Measurements from ENCODE around the gene UTS2R.
"Not testable (repeated sequence)": the region's sequence is repeated elsewhere in the genome, so short reads cannot be mapped to it uniquely, and the experiment has no call there.

UTS2R gene

GRCh38 chr17:82355770-82356427 lies 15.7 kb upstream of the UTS2R start:
- DNase-seq: no peak

DNA sequence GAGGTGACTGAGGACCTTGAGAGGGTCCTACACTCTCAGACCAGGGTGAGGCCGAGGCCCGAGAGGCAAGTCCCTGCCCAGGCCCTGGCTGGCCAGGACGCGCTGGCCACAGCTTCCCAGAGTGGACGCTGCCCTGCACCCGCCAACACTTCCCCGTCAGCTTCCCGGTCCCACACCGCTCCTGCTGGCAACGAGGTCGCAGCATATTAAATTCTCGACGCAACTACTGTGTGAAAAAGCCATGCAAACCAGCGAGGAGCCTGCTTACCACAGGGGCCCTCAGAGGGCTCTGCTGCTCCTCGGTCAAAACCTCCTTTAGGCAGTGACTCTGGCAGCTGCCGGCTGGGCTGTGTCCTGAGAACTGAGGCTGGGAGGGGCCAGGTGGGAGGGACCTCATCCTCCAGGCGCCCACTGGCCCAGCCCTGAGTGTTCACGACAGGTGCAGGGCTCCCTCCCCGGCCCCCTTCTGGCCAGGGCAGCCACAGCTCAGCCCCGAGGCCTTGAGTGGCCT lies 14.7 kb upstream of the UTS2R start:
- DNase-seq: peak; percentile 59

DNA sequence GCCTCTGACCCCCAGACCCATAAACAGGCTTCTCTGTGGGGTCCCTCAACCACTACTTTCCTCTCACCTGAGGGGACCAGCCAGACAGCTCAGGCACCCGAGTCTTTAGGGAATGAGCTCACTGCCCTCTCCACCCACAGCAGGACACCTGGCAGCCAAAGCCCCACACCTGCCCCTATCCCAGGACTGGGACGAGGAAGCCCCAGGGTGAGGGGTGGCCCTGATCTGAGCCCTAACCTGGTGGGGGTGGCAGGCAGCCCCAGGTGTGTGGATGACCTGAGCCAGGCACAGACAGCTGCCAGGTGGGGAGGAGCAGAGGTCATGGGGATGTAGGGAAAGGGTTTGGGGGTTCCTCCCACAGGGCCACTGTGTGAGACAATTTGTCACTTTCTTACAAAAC lies 14.2 kb upstream of the UTS2R start:
- no peak for DNase-seq

- DNase-seq: peak; percentile 82
Observed at GRCh38 chr17:82358465-82359350, 12.9 kb upstream of the UTS2R start, which contains the start of gene TEX19. Gene TEX19 (plus strand): TSS chr17:82359247. CDS start chr17:82362151, 2,904 bp downstream.

GRCh38 chr17:82359451-82360074 lies 12.0 kb upstream of the UTS2R start:
- DNase-seq: not testable (repeated sequence)

DNA sequence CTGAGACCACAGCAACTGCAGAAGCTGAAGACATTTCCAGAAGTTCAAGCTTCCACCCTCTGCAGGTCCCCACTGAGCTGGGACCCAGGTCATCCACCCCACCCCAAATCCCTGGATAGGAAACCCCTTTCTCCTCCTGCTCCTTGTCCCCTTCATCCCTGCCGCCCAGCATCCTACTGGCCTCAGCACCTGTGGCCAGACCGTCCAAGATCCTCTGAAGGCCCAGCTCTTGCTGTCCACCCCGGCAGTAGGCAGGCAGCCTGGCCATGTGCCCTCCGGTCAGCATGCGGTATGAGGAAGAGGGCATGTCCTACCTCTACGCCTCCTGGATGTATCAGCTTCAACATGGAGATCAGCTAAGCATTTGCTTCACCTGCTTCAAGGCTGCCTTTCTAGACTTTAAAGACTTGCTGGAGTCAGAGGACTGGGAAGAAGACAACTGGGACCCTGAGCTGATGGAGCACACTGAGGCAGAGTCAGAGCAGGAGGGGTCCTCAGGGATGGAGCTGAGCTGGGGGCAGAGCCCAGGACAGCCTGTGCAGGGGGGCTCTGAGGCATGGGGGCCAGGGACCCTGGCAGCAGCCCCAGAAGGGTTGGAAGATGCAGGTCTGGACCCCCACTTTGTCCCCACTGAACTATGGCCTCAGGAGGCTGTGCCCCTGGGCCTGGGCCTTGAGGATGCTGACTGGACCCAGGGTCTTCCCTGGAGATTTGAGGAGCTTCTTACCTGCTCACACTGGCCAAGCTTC lies 9.5 kb upstream of the UTS2R start:
- DNase-seq: no peak

GRCh38 chr17:82365606-82366295 lies 5.8 kb upstream of the UTS2R start:
- peak; percentile 82 for DNase-seq

DNA sequence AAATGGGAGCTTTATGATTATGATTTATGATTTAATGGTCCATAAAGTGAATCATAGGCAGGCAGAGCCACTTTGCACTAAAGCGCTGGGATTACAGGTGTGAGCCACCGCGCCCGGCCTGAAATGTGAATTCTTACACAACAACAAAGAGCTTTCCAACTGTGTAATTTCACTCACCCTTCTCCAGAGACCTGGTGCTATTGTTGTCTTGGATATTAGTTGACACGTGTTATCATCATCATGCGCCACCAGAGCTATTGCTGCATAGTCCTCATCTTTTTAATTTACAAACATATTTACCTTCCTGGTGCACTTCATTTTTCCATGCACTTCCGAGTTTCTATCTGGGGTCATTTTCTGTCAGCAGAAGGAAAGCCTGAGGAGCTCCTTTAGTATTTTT lies 4.8 kb upstream of the UTS2R start:
- no peak for DNase-seq

GRCh38 chr17:82367724-82368524 lies 3.6 kb upstream of the UTS2R start:
- DNase-seq: peak; percentile 94

DNA sequence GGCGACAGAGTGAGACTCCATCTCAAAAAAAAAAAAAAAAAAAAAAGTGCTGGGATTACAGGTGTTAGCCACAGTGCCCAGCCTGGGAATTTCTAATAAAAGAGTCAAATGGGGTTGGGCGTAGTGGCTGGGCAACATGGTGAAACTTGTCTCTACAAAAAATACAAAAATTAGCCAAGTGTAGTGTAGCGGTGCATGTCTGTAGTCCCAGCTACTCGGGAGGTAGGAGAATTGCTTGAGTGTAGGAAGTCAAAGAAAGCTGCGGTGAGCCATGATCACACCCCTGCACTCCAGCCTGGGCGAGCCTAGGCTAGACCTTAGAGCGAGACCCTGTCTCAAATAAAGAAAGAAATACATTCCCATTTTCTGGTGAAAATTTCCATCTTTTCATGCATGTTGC lies 2.4 kb upstream of the UTS2R start:
- no peak for DNase-seq

DNA sequence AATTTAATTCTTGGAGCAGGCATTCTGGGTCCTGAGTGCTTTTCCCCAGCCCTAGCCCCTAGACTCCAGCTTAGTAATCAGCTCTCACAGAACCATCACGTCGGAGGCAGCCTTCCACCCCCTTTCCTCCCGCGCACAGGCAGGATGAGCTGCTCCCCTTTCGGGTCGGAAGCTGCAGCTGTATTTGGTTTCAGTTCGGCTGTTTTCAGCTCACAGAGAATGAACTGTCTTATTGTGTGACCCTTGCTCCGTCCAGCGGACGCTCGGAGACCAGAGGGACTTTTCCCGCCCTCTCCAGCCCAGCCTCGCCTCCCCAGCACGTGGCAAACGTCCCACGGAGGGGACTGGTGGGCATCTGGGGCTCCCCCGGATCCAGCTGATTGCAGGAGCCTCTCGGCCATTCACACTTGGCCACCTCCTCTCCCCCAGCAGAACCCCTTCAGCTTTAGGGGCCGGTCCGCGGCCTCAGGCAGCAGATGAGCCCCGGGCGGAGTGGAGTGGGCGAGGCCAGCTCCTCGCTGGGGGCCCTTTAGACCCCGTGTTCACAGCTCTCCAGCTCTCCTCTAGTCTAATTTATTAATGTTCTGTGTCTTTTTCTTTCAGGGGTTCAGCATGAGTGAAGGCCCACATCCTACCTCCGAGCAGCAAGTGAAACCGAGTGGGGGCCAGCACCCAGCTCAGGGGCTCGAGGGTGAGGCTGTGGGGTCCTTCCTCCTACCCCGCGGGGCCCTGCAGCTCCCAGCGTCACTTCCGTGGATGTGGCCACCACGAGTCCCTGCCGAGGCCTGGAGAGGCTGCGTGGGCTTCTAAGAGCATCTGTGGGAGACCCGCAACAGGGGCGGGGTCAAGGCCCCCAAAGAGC lies 863 bp upstream of the UTS2R start:
- no peak for DNase-seq

DNA sequence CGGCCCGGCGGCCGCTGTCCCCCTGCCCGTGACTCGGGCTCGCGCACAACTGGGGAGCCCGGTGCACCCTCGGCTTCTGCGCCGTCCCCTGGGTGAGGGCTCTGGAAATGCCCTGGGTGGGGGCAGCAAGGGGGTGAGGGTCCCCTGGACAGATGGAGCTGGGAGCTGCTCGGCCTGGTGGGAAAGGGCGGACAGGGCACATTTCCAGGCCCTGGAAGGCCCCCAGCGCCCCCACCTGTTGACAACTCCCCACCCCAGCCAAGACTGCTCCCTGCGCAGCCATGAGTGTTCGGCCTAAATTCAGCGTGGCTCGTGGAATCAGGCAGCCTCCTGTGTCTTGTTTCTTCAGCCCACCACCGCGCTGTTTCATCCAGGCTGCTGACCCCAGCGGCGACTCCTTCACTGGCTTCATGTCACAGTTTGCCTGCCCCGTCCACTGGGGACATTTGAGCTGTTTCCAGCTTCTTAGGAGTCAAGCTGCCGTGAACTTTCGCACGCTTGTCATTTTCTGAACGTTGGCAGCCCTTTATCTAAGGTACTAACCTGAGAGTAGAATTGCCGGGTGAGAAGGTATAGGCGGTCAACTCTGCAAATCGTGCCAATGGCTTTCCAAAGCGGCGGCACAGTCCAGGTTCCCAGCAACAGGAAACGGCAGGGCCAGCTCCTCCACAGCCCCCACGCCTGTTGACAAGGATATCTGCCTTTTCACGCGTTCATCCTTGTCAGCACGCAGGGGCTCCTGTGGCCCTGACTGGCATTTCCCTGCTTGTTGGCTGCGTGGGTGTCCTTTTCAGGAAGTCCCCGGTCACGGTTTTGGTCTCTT lies 895 bp downstream of the UTS2R start:
- no peak for DNase-seq

DNA sequence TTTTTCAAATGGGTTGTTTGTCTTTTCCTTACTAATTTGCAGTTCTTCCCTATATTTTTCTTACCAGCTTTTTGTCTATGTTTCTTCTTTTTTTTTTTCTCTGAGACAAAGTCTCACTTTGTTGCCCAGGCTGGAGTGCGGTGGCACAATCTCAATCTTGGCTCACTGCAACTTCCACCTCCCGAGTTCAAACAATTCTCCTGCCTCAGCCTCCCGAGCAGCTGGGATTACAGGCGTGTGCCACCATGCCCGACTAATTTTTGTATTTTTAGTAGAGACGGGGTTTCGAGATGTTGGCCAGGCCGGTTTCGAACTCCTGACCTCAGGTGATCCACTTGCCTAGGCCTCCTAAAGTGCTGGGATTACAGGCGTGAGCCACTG lies 1.5 kb downstream of the UTS2R start:
- DNase-seq: not testable (repeated sequence)

GRCh38 chr17:82373731-82374625 lies 2.4 kb downstream of the UTS2R start:
- DNase-seq: no peak

GRCh38 chr17:82374626-82375331 lies 3.2 kb downstream of the UTS2R start:
- DNase-seq: no peak

- DNase-seq: no peak
Observed at GRCh38 chr17:82375359-82376041, 3.9 kb downstream of the UTS2R start.

Measured in NCI-H82 (cell line).